C4-2B (cell line): Measurements from ENCODE around the gene TGFB3.

ENCODE experiments used
- ZFX ChIP-seq: fragments of 450-650 bp; IDR thresholded peaks from 2 replicates; pipeline ENCODE4 v1.6.1; 2017
- TF ChIP-seq, protein P1 (sequence below): fragments of 450-650 bp; conservative IDR thresholded peaks from 2 replicates; pipeline ENCODE4 v1.5.1; 2017; ENCODE audit warnings: mild to moderate bottlenecking

- TF ChIP-seq, protein P1, sequence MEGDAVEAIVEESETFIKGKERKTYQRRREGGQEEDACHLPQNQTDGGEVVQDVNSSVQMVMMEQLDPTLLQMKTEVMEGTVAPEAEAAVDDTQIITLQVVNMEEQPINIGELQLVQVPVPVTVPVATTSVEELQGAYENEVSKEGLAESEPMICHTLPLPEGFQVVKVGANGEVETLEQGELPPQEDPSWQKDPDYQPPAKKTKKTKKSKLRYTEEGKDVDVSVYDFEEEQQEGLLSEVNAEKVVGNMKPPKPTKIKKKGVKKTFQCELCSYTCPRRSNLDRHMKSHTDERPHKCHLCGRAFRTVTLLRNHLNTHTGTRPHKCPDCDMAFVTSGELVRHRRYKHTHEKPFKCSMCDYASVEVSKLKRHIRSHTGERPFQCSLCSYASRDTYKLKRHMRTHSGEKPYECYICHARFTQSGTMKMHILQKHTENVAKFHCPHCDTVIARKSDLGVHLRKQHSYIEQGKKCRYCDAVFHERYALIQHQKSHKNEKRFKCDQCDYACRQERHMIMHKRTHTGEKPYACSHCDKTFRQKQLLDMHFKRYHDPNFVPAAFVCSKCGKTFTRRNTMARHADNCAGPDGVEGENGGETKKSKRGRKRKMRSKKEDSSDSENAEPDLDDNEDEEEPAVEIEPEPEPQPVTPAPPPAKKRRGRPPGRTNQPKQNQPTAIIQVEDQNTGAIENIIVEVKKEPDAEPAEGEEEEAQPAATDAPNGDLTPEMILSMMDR: peak; percentile 11
- no peak for TF ChIP-seq ZFX
Measured at GRCh38 chr14:75987201-75987970, 5.6 kb upstream of the TGFB3 start.
